ENCODE data around the gene PDZD2.
A peak's percentile ranks its signal among the peaks of the same experiment; 100 is the strongest.
"Not testable (repeated sequence)": the region's sequence is repeated elsewhere in the genome, so short reads cannot be mapped to it uniquely, and the experiment has no call there.

PDZD2 gene

DNA sequence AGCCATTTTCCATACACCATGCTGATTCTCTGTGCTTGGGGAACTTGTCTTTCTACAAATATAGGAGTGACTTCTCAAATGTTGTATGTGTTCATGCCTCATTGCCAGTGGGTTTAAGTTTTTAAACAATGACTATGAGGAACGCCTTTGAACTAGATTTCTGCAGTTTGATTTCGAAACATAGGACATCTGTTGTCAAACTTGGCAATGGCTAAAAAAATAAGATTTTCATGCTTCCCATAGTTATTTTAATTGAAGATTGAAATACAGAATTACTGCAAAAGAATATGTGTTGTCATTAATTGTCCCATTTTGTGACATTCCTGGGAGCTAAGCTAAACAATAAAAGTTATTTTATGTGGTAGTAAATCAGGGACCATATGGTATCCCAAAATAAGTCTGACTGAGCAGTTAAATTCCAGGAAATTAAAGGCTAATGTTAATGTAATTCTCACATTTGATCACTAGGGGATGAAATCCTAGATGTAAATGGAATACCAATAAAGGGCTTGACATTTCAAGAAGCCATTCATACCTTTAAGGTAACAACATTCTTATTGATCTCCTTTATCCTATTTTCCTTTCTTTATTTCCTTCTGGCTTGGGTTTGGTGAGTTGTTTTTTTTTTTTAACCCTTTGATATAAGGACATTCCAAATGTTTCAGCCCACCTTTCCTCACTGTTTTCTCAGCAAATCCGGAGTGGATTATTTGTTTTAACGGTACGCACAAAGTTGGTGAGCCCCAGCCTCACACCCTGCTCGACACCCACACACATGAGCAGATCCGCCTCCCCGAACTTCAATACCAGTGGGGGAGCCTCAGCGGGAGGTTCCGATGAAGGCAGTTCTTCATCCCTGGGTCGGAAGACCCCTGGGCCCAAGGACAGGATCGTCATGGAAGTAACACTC, 418.5 kb downstream of the PDZD2 start:
- no peak for DNase-seq

DNA sequence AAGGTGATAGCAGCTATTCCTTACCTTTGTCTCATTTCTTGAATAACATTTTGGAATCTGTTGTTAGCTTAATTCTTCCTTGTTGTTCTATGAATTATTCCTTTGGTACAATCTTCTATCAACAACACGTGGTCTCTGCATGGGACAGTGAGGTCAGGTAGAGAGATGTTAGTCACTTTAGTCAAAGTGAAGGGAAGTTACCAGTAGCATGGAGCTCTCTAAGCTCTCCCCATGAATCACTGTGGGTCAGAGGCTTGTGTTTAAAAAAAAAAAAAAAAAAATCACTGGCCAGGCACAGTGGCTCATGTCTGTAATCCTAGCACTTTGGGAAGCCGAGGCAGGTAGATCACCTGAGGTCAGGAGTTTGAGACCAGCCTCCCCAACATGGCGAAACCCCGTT, 419.2 kb downstream of the PDZD2 start:
- no peak for DNase-seq

DNA sequence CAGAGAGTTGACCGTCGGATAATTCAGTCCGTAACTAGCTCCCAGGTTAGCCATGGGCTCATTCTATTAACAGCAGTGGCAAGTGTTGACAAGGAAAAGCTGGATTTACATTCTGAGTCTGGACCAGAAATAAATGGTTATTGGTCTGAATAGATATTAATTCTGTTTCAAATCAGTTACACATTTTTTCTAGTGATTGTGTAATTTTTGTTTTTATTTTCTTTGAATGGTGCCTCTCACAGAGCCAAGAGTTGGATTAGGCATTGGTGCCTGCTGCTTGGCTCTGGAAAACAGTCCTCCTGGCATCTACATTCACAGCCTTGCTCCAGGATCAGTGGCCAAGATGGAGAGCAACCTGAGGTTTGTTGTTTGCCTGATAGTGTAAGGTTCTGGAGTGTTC, 420.1 kb downstream of the PDZD2 start:
- DNase-seq: no peak

DNA sequence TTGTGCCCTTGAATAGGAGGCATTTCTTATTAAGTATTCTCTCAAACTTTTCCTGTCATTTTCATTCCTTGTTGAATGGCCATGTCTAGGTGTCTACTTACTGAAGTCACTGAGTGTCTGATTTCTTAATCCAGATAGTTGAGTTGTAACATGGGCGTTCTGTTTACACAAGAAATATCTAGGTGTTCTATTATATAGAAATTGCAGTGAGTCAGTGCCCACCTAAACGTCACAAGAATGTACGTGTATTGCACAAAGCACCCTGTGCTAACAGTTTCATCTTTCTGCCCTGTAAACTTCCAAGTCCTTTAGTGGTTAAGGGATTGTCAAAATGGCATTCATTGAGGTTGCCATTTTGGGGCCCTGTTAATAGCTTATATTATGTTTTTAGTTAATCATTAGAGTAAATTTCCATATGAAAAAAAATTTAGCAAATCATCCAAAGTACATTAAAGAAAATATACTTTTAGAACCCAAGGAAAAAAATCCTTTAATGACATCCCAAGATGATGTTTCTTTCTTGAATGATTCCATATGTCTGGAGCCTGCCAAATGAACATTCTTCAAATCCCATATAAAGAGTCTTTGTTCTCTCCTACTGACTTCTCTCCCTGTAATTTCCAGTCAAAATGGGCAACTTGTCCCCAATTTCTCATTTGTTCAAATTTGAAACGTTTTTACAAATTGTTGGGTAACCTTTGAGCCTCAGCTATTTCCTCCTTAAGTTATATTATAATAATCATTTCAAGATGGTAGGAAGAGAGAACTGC, 421.0 kb downstream of the PDZD2 start:
- no peak for DNase-seq

DNA sequence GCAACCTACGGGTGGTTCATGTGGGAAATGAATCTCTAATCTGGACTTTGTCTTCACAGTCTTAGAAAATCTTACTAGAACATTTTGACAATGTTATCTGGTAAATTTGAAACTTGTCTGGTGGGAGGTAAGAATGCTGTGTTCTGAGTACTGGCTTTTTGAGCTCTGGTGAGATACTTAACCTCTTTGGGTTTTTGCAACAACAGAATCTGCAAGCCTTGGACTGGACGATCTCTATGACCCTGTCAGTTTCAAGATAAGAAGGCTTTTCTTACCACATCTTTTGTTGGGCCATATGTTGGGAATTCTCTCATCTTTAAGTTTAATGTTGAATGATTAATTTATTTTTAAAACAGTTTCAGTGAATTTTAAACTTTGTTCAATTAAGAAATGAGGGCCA, 422.3 kb downstream of the PDZD2 start:
- no peak for DNase-seq

DNA sequence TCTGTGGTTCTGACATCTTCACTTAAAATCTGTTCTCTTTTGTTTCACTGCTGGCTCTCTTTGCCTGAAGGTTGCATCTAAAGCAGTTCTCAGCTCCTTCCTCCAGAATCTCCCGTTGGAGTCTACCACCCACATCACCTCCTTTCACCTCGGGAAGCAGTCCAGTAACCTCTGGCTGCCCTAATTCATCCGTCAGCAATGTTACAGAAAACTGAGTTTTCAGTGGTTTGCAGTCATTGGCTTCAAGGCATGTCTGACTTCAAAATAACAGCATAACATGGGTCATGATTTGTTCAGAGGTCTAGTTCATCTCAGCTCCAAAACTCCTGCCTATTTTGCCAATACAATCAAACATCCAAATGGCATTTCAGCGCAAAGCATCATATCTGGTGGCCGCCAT, 427.5 kb downstream of the PDZD2 start:
- no peak for DNase-seq

DNA sequence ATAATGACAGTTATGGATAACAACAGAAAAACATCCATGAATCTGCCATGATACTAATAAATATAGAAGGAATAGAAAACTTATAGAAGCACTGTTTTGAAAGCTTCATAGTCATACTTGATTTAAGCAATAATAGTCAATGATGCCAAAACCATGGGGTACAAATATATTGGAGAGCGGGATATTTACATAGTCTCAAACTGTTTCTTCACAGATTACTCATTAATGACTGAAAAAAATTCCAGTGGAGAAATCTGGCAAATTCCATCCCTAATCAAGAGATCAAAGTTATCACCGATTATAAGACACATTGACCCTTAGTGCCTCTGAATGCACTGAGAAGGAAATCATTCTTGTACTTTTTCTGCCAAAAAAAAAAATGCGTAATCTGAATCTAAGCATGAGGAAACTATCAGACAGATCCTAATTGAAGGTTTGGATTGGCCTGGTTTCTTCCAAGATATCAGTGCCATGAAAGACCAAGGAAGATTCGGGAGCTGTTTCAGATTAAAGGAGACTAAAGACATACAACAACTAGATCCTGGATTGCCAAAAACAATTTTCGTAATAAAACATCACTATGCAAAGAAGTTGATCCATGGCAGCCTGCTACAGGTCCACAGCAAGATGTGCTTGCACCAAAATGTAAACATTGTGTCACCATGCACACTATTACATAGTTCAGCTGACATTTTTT, 429.0 kb downstream of the PDZD2 start:
- DNase-seq: no peak

DNA sequence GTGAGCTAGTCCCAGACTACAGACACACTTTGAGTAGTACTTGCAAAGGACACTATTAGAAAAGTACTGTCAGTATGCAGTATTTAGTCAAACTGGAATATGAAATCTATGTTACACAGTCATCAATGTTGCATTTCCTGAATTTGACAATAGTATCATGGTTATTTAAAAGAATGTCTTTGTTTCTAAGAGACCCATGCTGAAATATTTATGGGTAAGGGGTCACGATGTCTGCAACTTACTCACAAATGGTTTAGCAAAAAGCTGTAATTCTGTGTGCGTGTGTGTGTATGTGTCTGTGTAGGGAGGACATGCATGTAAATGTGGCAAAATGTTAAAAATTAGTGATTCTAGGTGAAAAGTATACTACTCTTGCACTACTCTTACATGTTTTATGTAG, 429.6 kb downstream of the PDZD2 start:
- no peak for DNase-seq

DNA sequence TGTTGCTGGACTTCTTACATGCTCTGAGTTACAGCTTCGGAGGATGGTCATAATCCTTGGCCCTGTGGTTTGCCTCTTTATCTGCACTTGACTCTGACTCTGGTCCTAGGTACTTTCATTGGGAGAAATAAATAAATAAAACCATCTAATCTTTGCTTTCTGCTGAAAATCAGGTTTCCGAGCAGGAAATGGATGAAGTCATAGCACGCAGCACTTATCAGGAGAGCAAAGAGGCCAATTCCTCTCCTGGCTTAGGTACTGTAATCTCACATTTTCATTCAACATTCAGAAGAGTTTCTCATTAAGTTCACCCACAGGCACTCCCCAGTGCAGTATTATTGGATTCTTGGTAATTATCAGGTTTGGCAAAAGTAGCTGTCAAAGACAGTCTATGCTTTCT, 430.5 kb downstream of the PDZD2 start:
- no peak for DNase-seq

DNA sequence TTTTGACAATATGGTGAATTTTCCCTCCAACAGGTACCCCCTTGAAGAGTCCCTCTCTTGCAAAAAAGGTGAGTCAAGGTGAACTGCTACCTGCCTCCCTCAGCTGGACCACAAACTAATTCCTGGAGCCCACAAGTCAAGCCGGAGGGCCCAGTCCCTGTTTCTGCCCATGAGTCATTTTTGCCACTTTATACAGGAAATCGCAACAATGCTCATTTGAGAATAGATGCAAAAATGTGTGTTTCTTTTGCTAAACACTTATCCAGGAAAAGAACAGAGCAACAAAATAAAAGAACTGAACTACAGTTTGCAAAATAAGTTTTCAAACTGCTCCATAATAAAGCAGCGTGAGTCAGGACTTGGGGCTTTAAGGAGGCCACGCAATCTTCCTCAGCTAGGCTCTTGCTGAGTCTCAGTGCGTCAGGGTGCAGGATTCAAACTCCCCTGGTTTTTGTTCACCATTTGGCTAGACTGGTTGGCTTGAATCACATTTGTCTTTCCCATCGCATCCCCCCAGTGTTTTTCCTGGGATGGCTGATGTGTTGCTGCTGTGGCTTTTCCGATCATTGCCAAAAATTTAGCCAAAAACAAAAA, 432.5 kb downstream of the PDZD2 start:
- DNase-seq: no peak

DNA sequence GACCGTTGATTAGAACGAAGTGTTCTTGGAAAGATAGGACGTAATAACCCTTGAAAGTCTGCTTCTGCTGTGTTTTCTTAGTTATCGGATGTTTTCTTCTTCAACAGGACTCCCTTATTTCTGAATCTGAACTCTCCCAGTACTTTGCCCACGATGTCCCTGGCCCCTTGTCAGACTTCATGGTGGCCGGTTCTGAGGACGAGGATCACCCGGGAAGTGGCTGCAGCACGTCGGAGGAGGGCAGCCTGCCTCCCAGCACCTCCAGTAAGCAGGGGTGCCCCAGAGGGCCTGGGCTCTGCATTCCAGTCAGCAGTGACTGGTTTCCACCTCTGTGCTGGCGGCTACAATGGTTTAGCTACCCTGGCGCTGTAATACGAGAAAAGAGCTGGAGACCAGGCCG, 433.1 kb downstream of the PDZD2 start:
- DNase-seq: no peak

DNA sequence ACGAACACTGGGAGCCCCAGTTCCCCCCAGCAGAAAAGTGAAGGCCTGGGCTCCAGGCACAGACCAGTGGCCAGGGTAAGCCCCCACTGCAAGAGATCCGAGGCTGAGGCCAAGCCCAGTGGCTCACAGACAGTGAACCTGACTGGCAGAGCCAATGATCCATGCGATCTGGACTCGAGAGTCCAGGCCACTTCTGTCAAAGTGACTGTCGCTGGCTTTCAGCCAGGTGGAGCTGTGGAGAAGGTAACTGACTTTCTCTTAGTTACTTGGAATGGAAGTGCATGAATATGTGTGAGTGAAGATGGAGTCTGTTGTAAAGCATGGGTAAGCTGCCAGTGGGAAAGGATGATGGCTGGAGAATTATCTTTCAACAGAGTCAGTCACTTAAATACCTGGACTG, 435.5 kb downstream of the PDZD2 start:
- DNase-seq: no peak

DNA sequence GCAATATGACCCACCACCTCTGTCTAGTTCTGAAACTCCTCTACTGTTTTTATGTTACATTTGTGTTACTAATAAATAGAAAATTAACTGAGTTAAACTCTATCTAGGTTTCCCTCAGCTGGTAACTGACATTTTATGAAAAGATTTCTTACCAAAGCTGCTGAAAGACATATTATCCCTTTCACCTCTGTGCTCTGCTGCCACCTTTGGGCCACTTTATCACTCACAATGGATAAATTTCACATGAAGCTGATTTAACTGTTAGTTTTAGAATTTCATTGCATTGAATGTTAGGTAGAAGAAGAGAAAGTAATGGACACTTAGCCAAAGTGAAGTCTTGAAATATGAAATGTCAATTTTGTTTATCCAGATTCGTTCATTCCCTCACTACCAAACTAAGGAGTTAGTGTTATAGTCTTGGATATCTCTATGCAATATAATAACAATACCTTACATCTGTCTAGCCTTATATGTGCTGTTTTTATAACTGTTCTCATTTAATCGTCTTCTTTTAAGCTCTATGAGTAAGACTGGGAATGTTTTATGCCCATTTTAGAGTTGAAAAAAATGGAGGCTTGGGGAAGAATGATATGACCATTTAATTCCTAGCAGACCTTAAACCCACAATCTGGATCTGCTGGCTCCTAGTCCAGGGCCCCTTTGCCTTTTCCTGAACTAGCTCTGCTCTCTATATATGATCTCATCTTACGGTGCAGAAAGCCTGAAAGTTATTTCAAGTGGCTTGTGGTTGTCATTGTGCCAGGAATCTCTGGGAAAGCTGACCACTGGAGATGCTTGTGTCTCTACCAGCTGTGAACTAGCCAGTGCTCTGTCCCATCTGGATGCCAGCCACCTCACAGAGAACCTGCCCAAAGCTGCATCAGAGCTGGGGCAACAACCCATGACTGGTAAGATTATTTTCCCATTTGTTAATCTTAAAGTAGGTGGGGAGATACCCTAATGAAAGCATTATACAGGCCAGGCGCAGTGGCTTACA, 438.1 kb downstream of the PDZD2 start:
- peak in 1 of 2 donors; percentile 43 for DNase-seq

DNA sequence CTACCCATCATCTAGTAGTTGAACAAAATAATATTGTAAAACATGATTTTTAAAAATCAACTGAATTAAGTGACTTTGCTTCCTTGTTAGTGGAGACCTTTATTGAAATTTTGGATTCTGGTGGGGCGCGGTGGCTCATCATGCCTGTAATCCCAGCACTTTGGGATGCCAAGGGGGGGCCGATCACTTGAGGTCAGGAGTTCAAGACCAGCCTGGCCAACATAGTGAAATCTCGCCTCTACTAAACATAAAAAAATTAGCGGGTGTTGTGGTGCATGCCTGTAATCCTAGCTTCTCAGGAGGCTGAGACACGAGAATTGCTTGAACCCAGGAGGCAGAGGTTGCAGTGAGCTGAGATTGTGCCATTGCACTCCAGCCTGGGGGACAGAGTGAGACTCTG, 439.9 kb downstream of the PDZD2 start:
- not testable (repeated sequence) for DNase-seq

DNA sequence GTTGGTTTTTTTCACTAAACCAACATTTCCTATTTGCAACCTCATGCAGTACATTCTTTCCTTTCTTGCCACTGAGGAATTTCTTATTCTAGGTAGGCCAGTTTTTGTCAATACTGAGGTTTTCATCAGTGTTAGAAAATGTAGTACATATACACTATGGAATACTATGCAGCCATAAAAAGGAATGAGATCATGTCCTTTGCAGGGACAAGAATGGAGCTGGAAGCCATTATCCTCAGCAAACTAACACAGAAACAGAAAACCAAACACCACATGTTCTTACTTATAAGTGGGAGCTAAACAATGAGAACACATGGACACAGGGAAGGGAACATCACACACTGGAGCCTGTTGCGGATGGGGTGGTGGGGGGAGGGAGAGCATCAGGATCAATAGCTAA, 441.6 kb downstream of the PDZD2 start:
- not testable (repeated sequence) for DNase-seq

DNA sequence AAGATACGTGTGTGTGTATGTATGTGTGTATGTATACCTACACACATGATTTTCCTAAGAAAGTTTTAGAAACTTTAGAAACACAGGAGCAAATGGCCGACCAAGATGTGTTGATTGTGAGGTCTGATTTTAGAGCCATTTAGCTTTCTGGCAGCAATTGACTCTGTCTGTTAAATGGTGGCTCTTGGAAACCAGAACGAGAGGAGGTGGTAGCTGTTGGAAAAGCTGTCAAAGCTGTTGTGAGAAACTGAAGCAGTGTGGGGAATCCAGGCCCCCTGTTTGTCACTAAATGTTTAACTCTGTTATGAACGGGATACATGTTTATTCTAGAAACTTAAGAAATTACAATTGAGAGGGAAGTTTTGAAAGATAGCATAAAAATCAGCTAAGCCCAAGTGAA, 443.8 kb downstream of the PDZD2 start:
- DNase-seq: no peak

DNA sequence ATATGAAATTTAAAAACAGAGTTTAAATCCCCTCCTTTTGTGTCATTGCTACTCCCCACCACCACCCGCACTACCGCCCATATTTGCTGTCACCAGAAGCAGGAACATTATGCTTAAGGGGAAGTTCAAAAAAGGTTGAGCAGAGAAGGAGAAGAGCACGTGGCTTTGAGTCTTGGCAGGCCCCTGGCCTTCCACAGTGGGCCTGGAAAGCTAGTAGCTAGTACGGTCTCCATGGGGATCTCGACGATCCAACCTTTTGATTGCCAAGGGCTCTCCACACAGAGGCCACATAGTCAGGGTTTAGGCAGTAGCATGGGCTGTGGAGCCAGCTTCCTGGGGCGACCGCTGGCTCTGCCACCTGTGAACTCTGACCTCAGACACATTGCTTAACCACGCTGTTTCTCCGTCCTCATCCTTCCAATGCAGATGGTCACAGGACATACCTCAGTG, 445.1 kb downstream of the PDZD2 start:
- DNase-seq: no peak

DNA sequence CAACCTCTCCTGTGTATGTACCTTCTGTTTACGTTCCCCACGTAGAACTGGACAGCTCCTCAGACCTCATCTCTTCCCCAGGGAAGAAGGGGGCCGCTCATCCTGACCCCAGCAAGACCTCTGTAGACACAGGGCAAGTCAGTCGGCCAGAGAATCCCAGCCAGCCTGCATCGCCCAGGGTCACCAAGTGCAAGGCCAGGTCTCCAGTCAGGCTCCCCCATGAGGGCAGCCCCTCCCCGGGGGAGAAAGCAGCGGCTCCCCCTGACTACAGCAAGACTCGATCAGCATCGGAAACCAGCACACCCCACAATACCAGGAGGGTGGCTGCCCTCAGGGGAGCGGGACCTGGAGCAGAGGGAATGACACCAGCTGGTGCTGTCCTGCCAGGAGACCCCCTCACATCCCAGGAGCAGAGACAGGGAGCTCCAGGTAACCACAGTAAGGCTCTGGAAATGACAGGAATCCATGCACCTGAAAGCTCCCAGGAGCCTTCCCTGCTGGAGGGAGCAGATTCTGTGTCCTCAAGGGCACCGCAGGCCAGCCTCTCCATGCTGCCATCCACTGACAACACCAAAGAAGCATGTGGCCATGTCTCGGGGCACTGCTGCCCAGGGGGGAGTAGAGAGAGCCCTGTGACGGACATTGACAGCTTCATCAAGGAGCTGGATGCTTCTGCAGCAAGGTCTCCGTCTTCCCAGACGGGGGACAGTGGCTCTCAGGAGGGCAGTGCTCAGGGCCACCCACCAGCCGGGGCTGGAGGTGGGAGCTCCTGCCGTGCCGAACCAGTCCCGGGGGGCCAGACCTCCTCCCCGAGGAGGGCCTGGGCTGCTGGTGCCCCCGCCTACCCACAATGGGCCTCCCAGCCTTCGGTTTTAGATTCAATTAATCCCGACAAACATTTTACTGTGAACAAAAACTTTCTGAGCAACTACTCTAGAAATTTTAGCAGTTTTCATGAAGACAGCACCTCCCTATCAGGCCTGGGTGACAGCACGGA, 448.5 kb downstream of the PDZD2 start:
- no peak for DNase-seq

DNA sequence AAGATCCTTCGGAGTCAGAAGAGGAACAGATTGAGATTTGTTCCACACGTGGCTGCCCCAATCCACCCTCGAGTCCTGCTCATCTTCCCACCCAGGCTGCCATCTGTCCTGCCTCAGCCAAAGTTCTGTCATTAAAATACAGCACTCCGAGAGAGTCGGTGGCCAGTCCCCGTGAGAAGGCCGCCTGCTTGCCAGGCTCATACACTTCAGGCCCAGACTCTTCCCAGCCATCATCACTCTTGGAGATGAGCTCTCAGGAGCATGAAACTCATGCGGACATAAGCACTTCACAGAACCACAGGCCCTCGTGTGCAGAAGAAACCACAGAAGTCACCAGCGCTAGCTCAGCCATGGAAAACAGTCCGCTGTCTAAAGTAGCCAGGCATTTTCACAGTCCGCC, 449.3 kb downstream of the PDZD2 start:
- DNase-seq: no peak
